GM19397 (cell line): Measurements from ENCODE around the gene AKAP17A.
"Not testable (repeated sequence)": the region's sequence is repeated elsewhere in the genome, so short reads cannot be mapped to it uniquely, and the experiment has no call there.

Experiments
- ATAC-seq: cut with Tn5 transposase; IDR thresholded peaks from one replicate; pipeline ENCODE4 v1.9.1; 2021; ENCODE audit warnings: mild to moderate bottlenecking, moderate library complexity; ENCODE audit not compliant: unreplicated experiment

The AKAP17A gene

DNA sequence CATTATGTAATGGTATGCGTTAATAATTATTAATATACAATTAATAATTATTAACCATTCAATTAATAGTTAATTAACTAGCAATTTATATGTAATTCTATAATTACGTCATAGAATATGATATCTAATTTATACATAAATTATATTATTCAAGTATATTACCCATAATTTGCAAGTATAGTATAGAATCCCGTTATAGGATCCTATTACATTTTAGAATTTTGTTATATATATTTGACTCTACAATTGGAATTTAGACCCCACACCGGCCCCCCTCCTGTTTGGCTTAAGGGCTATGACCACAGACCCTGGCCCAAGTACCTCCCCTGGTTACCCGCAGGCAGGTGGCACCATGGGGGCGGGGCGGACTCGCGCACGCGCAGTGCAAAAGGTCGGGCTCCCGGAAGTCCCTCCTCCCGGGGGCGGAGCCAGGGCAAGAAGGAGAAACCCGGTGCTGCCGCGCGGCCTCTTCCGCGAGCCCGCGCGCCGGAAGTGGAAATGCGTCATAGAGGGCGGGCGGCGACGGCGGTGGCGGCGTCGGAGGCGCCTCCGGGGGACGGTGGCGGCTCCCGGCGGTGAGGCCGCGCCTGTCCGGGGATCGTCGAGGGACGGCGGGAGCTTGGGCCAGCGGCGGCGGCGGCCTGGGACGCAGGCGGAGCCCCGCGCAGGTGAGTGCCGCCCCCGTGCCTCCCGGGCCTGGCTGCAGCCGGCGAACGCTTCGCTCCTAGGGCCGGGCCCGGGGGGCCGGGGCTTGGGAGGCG lies at the start of gene AKAP17A:
AKAP17A (plus strand) TSS at position 503 of the 761 bp plus-strand sequence. CDS start 1,859 bp downstream, outside the sequence.
- ATAC-seq: peak; percentile 94

- no peak for ATAC-seq
Observed at GRCh38 chrX:1542994-1543725, 48.2 kb upstream of the AKAP17A start.

- no peak for ATAC-seq
Observed at GRCh38 chrX:1545776-1546408, 45.5 kb upstream of the AKAP17A start.

- ATAC-seq: no peak
Observed at GRCh38 chrX:1546691-1547251, 44.6 kb upstream of the AKAP17A start.

GRCh38 chrX:1551959-1552546 lies 39.4 kb upstream of the AKAP17A start:
- ATAC-seq: no peak

DNA sequence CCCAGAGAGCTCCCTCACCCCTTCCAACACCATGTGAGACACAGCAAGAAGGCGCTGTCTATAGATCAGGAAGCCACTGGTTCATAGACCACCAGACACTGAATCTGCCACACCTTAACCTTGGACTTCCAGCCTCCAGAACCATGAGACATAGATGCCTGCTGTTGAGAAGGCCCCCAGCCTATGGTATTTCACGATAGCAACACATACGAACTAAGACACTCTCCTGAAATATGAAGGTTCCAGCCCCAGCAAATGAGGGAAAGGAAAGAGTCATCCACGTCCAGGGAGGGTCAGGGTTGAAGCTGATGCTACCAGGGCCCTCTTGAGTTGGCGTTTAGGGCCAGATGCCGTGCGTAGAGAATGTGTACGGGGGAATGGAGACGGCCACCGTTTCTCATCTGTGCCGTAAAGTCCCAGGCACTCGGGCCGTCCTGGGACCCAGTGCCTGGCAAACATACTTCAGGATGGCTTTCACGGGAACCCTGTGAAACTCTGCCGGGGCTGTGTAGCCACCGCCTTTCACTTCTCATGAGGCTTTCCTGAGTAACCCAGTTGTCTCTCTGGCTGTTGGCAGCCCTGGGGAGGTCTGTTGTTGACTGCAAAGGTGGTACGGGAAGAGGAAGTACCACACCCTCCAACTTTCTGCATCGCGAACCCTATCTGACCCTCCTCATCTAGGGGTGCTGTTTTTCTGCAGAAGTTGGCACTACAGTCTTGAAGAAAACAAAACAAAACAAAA lies 36.8 kb upstream of the AKAP17A start:
- no peak for ATAC-seq

DNA sequence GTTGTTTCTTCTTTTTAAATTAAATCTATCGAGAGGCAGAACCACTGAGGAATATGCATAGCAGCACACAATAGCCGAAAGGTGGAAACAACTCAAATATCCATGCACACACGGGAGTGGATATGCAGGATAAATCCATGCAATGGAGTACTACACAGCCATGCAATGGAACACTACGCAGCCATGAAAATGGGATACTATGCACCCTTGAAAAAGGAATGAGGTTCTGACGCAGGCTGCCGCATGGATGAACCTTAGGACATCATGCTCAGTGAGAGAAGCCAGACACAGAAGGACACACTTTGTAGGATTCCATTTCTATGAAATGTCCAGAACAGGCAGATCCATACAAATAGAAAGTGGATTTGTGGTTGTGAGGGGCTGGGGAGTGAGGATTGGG lies 36.0 kb upstream of the AKAP17A start:
- no peak for ATAC-seq

DNA sequence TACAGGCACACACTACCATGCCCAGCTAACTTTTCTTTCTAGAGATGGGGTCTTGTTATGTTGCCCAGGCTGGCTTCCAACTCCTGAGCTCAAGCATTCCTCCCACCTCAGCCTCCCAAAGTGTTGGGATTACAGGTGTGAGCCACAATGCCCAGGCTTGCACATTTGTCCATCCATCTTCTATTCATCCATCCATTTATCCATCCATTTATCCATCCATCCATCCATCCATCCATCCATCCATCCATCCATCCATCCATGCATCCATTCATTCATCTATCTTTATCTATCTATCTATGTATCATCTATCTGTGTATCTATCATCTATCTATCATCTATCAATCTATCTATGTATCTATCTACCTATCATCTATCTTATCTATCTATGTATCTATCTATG lies 34.0 kb upstream of the AKAP17A start:
- ATAC-seq: not testable (repeated sequence)

GRCh38 chrX:1558761-1559468 lies 32.5 kb upstream of the AKAP17A start:
- no peak for ATAC-seq

DNA sequence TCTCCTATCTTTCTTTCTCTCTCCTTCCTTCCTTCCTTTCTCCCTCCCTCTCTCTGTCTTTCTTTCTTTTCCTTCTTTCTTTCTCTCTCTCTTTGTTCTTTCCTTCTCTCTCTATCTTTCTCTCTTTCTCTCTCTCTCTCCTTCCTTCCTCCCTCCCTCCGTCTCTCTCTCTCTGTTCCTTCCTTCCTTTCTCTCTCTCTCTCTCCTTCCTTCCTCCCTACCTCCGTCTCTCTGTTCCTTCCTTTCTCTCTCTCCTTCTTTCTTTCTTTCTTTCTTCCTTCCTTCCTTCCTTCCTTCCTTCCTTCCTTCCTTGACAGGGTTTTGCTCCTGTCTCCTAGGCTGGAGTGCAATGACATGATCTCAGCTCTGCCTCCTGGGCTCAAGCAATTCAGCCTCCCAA lies 30.2 kb upstream of the AKAP17A start:
- no peak for ATAC-seq

GRCh38 chrX:1564077-1564476 lies 27.3 kb upstream of the AKAP17A start:
- ATAC-seq: not testable (repeated sequence)

DNA sequence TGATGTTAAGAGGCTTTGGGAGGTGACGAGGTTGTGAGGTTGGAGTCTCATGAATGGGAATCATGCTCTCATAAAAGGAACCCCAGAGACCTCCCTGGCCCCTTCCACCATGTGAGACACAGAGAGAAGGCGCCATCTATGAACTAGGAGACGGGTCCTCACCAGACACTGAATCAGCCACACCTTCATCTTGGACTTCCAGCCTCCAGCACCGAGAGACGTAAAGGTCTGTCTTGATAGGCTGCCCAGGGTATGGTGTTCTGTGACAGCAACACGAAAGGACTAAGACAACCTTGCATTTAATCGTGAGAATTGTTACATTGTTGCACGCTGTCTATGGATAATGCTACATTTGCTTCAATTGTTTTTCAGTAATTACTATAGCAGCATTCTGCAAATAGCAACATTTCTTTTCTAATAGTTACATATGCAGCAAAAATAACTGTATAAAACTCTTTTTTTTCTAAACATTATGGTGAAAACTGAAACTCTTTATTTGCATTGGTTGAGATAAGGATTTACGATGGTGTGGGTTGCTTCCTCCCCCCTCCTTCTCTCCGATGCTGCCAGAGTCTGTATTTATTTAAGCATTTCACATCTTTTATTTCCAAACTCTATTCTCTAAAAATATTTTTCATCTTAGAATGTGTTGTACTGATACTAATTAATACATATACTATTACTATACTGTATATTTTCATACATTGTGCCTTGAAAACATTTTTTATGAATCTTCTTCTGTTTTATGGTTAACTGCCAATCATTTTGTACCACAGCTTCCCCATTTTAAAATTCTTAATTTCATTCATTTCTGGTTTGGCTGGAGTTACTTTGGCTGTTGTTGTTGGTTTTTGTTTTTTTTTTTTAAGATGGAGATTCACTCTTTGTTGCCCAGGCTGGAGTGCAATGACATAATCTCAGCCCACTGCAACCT lies 26.4 kb upstream of the AKAP17A start:
- no peak for ATAC-seq

- ATAC-seq: not testable (repeated sequence)
Observed at GRCh38 chrX:1574181-1574580, 17.2 kb upstream of the AKAP17A start.

- ATAC-seq: no peak
Observed at GRCh38 chrX:1576201-1576992, 15.0 kb upstream of the AKAP17A start.

DNA sequence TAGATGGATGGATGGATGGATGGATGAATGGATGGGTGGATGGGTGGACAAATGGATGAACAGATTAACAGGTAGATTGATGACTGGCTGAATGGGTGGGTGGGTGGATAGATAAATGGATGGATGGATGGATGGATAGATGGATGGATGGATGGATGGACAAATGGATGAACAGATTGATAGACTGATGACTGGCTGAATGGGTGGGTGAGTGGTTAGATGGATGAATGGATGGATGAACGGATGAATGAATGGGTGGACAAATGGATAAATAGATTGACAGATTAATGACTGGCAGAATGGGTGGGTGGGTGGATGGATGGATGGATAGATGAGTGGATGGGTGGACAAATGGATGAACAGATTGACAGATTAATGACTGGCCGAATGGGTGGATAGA lies 13.6 kb upstream of the AKAP17A start:
- no peak for ATAC-seq

- ATAC-seq: no peak
Observed at GRCh38 chrX:1578511-1579173, 12.8 kb upstream of the AKAP17A start.

DNA sequence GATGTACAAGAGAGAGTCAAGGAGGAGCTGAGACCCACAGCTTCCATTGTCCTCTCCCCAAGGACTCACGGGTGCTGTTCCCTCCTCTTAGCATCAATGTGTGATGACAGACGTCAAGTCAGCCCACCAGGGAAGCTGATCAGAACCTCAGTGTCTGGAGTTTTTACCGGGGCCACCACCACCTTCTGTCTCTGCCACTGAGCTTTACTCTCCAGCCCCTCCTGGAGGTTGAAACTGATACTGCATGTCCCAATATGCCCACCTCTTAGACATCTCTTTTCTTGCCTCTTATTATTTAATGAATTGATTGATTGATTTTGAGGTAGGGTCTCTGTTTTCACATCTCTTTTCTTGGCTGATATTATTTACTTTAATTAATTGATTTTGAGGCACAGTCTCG lies 10.3 kb upstream of the AKAP17A start:
- no peak for ATAC-seq
